DND-41 (cell line): ENCODE results near the gene FAM32A.

Experiments used
- ATAC-seq: fragments of 200-7000 bp; cut with Tn5 transposase; 3 replicates; pipeline ENCODE4 v1.9.1; 2021; ENCODE audit warnings: low read depth; ENCODE audit not compliant: insufficient read depth
- DNase-seq: peaks from one replicate; pipeline ENCODE4 v3.0.0-alpha.2; 2020
- H2AFZ ChIP-seq: 2 replicates; pipeline ENCODE4 v1.6.0; 2012; ENCODE audit warnings: low read depth, low read length
- H3K27ac ChIP-seq: 2 replicates; pipeline ENCODE4 v1.5.1; 2012; ENCODE audit warnings: low read length, inconsistent platforms
- H3K27me3 ChIP-seq: fragments of 200-600 bp; sonication (generic); 2 replicates; pipeline ENCODE4 v1.6.0; 2012; ENCODE audit warnings: low read length, mild to moderate bottlenecking, inconsistent platforms; ENCODE audit not compliant: insufficient read depth, poor library complexity
- H3K36me3 ChIP-seq: 2 replicates; pipeline ENCODE4 v1.5.1; 2012; ENCODE audit warnings: low read length, inconsistent platforms; ENCODE audit not compliant: insufficient read depth
- H3K4me1 ChIP-seq: 2 replicates; pipeline ENCODE4 v1.5.1; 2012; ENCODE audit warnings: mild to moderate bottlenecking, low read length; ENCODE audit not compliant: insufficient read depth
- H3K4me2 ChIP-seq: 2 replicates; pipeline ENCODE4 v1.6.0; 2012; ENCODE audit warnings: mild to moderate bottlenecking, moderate library complexity, low read length, inconsistent platforms; ENCODE audit not compliant: insufficient read depth
- H3K4me3 ChIP-seq, 2 experiments: fragments of 200-600 bp in 1 of 2; shearing (Covaris generic) in 1 of 2; 2 replicates each; pipeline ENCODE4 v1.5.1; 2012 to 2016; ENCODE audit warnings: inconsistent platforms in 2 of 2, low read length in 2 of 2, mild to moderate bottlenecking in 2 of 2, low read depth in 1 of 2, moderate library complexity in 1 of 2
- H3K79me2 ChIP-seq: 2 replicates; pipeline ENCODE4 v1.6.0; 2012; ENCODE audit warnings: low read length, inconsistent platforms; ENCODE audit not compliant: insufficient read depth
- H3K9ac ChIP-seq: 2 replicates; pipeline ENCODE4 v1.6.0; 2012; ENCODE audit warnings: low read depth, mild to moderate bottlenecking, inconsistent platforms, low read length, moderate library complexity
- H3K9me3 ChIP-seq: 2 replicates; pipeline ENCODE4 v1.5.1; 2012; ENCODE audit warnings: low read length, moderate library complexity, mild to moderate bottlenecking, inconsistent platforms; ENCODE audit not compliant: insufficient read depth, severe bottlenecking
- H4K20me1 ChIP-seq: 2 replicates; pipeline ENCODE4 v1.6.0; 2012; ENCODE audit warnings: low read length; ENCODE audit not compliant: insufficient read depth
- EZH2 ChIP-seq: IDR thresholded peaks from 3 replicates; pipeline ENCODE4 v1.6.1; 2012; ENCODE audit warnings: borderline replicate concordance, low read depth, mild to moderate bottlenecking, moderate library complexity, low read length, inconsistent platforms; ENCODE audit not compliant: severe bottlenecking
- TF ChIP-seq, protein P1 (sequence below): IDR thresholded peaks from 2 replicates; pipeline ENCODE4 v1.5.1; 2012; ENCODE audit warnings: borderline replicate concordance, low read length, moderate library complexity, mild to moderate bottlenecking; ENCODE audit not compliant: poor library complexity, severe bottlenecking; ENCODE audit errors: extremely low read depth

The FAM32A gene

DNA sequence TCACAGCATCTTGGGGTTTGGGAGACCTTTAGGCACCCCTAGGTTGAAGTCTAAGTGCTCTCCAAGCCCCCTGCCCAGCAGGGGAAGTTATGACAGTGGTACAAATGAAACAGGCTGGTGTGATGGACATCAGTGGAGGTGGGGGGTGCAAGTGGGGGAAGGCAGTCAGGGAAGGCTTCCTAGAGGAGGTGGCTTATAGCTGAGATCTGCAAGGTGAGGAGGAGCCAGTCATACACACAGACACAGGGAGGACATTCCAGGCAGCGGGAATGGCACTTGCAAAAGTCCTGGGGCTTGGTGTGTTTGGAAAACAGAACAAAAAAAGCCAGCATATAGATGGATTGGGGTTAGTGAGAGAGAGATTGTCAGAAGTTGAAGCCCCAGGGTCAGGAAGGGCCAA is 30.1 kb upstream of the FAM32A start:
- Histone ChIP-seq H3K36me3 (no peaks in the 10 kb centered on the region), H3K27ac (no peak overlapping the region), H3K4me2 (no peak overlapping the region), H3K79me2 (no peaks in the 10 kb centered on the region), H3K27me3 (no peaks in the 10 kb centered on the region), H3K4me1 (no peaks in the 10 kb centered on the region), H3K4me3 (no peak overlapping the region), H3K9me3 (no peaks in the 10 kb centered on the region), H4K20me1 (no peaks in the 10 kb centered on the region; the same call in 1 of the 2 replicates), H2AFZ (no peak overlapping the region), H3K9ac (no peak overlapping the region)
- TF ChIP-seq, protein P1, sequence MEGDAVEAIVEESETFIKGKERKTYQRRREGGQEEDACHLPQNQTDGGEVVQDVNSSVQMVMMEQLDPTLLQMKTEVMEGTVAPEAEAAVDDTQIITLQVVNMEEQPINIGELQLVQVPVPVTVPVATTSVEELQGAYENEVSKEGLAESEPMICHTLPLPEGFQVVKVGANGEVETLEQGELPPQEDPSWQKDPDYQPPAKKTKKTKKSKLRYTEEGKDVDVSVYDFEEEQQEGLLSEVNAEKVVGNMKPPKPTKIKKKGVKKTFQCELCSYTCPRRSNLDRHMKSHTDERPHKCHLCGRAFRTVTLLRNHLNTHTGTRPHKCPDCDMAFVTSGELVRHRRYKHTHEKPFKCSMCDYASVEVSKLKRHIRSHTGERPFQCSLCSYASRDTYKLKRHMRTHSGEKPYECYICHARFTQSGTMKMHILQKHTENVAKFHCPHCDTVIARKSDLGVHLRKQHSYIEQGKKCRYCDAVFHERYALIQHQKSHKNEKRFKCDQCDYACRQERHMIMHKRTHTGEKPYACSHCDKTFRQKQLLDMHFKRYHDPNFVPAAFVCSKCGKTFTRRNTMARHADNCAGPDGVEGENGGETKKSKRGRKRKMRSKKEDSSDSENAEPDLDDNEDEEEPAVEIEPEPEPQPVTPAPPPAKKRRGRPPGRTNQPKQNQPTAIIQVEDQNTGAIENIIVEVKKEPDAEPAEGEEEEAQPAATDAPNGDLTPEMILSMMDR, result no peak
- no peak for TF ChIP-seq EZH2
- DNase-seq, result no peak
- no peak for ATAC-seq

DNA sequence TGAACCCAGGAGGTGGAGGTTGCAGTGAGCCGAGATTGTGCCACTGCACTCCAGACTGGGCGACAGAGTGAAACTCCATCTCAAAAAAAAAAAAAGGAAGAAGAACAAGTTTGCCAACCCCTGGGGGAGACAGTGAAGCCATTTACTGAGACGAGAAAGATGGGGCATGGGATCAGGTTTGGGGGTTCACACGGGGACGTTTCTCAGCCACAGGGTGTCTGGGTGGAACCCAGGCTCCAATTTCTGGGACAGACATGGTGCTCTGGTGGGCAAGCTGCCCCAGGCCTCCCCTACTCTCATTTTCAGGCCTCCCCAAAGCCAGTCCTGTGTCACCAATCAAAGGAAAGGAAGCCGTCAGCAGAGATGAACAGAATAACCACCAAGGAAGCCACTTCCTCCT is 28.3 kb upstream of the FAM32A start:
- no peaks in the 10 kb centered on the region for H3K79me2 ChIP-seq
- no peak overlapping the region for H2AFZ ChIP-seq
- ATAC-seq (no peak), DNase-seq (no peak)
- no peaks in the 10 kb centered on the region for H3K36me3 ChIP-seq
- no peaks in the 10 kb centered on the region; the same call in 1 of the 2 replicates for H4K20me1 ChIP-seq
- TF ChIP-seq, protein P1, result no peak
- no peak for TF ChIP-seq EZH2
- H3K4me1 ChIP-seq, result no peaks in the 10 kb centered on the region
- H3K4me2 ChIP-seq, result no peak overlapping the region
- H3K4me3 ChIP-seq, result no peak overlapping the region
- H3K27me3 ChIP-seq, result no peaks in the 10 kb centered on the region
- no peak overlapping the region for H3K9ac ChIP-seq
- H3K27ac ChIP-seq, result no peak overlapping the region
- H3K9me3 ChIP-seq, result no peaks in the 10 kb centered on the region

DNA sequence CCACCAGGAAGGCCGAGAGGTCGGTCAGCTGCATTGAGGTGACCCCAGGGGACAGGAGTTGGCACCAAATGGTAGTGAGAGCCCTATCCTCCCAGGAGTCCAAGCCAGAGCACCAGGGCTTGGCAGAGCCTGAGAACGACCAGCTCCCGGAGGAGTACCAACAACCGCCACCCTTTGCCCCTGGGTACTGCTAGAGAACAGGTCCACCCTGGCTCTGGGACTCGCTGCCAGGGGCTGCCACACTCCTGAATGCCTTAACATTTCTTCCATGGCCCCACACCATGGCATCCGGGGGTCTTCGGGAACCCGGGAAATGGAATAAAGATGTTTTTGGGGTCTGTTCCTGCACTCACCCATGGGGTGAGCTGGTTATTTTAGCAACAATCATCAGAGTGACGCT is 27.6 kb upstream of the FAM32A start:
- no peaks in the 10 kb centered on the region; the same call in 1 of the 2 replicates for H4K20me1 ChIP-seq
- H3K9ac ChIP-seq, result no peak overlapping the region
- H2AFZ ChIP-seq, result no peak overlapping the region
- H3K4me2 ChIP-seq, result no peak overlapping the region
- ATAC-seq (no peak), DNase-seq (no peak)
- no peaks in the 10 kb centered on the region for H3K79me2 ChIP-seq
- H3K9me3 ChIP-seq, result no peaks in the 10 kb centered on the region
- H3K36me3 ChIP-seq, result no peaks in the 10 kb centered on the region
- no peak overlapping the region for H3K4me3 ChIP-seq
- H3K27ac ChIP-seq, result no peak overlapping the region
- no peaks in the 10 kb centered on the region for H3K4me1 ChIP-seq
- TF ChIP-seq, protein P1, result no peak
- no peak for TF ChIP-seq EZH2
- H3K27me3 ChIP-seq, result no peaks in the 10 kb centered on the region

DNA sequence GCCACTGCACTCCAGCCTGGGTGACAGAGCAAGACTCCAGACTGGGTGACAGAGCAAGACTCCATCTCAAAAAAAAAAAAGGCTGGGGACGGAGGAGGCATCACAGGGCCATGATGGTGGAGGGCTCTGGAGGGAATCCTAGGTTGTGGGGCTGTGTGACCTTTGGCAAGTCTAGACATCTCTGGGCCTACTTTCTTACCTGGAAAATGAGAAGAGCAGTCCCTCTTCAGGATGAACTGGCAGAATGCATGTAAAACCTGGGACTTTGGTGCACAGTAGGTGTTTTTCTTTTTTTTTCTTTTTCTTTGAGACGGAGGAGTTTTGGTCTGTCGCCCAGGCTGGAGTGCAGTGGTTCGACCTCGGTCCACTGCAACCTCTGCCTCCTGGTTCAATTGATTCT is 25.6 kb upstream of the FAM32A start:
- ATAC-seq (no peak), DNase-seq (no peak)
- Histone ChIP-seq H4K20me1 (no peaks in the 10 kb centered on the region), H3K4me2 (no peak overlapping the region), H3K9me3 (no peaks in the 10 kb centered on the region), H3K9ac (no peak overlapping the region), H3K27me3 (no peaks in the 10 kb centered on the region), H3K27ac (no peak overlapping the region), H3K4me3 (no peak overlapping the region), H3K36me3 (no peaks in the 10 kb centered on the region), H3K4me1 (no peaks in the 10 kb centered on the region), H3K79me2 (no peaks in the 10 kb centered on the region), H2AFZ (no peak overlapping the region; the same call in 1 of the 2 replicates)
- TF ChIP-seq EZH2, result no peak
- TF ChIP-seq, protein P1, result no peak
